Aorta (tissue), 5 donors: ENCODE measurements around the gene COL4A6. TPM values are rescaled to one million over a fixed set of nuclear protein-coding genes. Genes with fewer than 3 reads are reported as not detected.

Experiments used
- ATAC-seq: fragments of 200-7000 bp; cut with Tn5 transposase; one replicate; pipeline ENCODE4 v1.9.1; 2022; ENCODE audit warnings: moderate library complexity; ENCODE audit not compliant: low FRiP score
- DNase-seq, 2 donors: peaks; one replicate each; pipeline ENCODE4 v3.0.0-alpha.2; 2020
- H3K27ac ChIP-seq, 2 donors: one replicate each; pipeline ENCODE4 v1.5.1; 2013; ENCODE audit warnings: low read length in 2 of 2, mild to moderate bottlenecking in 2 of 2, moderate library complexity in 2 of 2, control low read depth in 1 of 2, inconsistent platforms in 1 of 2, low read depth in 1 of 2
- H3K27me3 ChIP-seq, 2 donors: one replicate each; pipeline ENCODE4 v1.6.1; 2013; ENCODE audit warnings: control low read depth in 1 of 2, low read length in 1 of 2, mild to moderate bottlenecking in 1 of 2, moderate library complexity in 1 of 2; ENCODE audit not compliant: insufficient read depth in 2 of 2, control insufficient read depth in 1 of 2
- H3K36me3 ChIP-seq, 2 donors: one replicate each; pipeline ENCODE4 v1.6.1; 2013; ENCODE audit warnings: control low read depth in 1 of 2, low read length in 1 of 2, mild to moderate bottlenecking in 1 of 2; ENCODE audit not compliant: insufficient read depth in 2 of 2, control insufficient read depth in 1 of 2
- H3K4me1 ChIP-seq, 2 donors: one replicate each; pipeline ENCODE4 v1.6.1; 2013; ENCODE audit warnings: low read length in 2 of 2, control low read depth in 1 of 2, mild to moderate bottlenecking in 1 of 2, moderate library complexity in 1 of 2; ENCODE audit not compliant: insufficient read depth in 2 of 2, control insufficient read depth in 1 of 2
- H3K4me3 ChIP-seq, 2 donors: one replicate each; pipeline ENCODE4 v1.5.1; 2013; ENCODE audit warnings: low read length in 2 of 2, control low read depth in 1 of 2, mild to moderate bottlenecking in 1 of 2
- H3K9me3 ChIP-seq: one replicate; pipeline ENCODE4 v1.6.1; 2013; ENCODE audit warnings: mild to moderate bottlenecking, low read length; ENCODE audit not compliant: control insufficient read depth
- WGBS, 2 donors: extraction: QIAGEN DNeasy Blood & Tissue Kit; methylation state at CpG; one replicate each; pipeline ENCODE4 v1.1.7; 2013; 5-methylcytosine and 5-hydroxymethylcytosine counted together
- intact Hi-C, 2 donors: fragments of 100-400 bp; cut with DNase I; formaldehyde crosslinking; loops; one replicate each; pipeline versions ENCODE4 v1.14.2 to v1.15.0; 2022
- polyA plus RNA-seq, 2 donors: library from polyadenylated mRNA; stranded (reverse); fragments of 200-250 nt; gene quantifications; one replicate each; pipeline ENCODE4 v1.2.3, GENCODE V29; 2013
- total RNA-seq, 2 donors: library from RNA; stranded (reverse); fragmentation: NEBNext Ultra II Directional; extraction: Animal tissue kit (Norgen Biotek cat#: 25700); gene quantifications; one replicate each; pipeline ENCODE4 v1.2.1, GENCODE V29; 2021
- donor health status: healthy with polysubstance abuse.
- donor health status: Bipolar disorder and iron deficiency.
- donor health status: DM: no; HTN: no; CAD: no.
- donor health status: DM: no; HTN: no; CAD: no.
- donor health status: DM: yes; HTN: yes; CAD: no.

COL4A6 gene
- total and polyA plus RNA-seq, 4 donors = 0.75 to 7.2 (median 1.8) TPM

DNA sequence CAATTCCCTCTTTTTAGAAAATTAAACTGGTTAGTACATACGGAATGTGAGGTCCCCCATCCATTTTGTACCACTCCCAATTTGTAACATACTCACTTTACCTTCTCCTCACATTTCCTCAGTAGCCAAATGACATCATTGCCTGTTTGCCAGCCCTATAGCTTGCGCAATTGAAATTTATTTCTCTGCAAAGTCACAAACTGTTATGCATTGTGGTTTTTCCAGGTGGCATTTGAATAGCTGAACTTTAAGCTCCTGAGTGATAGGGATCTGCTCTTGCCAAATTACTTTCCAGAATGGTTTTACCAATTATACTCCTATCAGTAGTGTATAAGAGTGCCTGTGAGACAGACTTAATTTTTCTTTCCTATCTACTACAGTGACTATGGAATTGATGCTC, 9.1 kb upstream of the COL4A6 start:
- H3K4me1 ChIP-seq = no peaks in the 10 kb centered on the region
- no peak for DNase-seq
- intact Hi-C loops = no loop called here
- H3K4me3 ChIP-seq = no peak overlapping the region
- H3K36me3 ChIP-seq = no peaks in the 10 kb centered on the region
- WGBS, 2 donors = 58 to 88% methylated on average over 2 of the region's 2 CpGs
- ATAC-seq = no peak
- H3K9me3 ChIP-seq = no peaks in the 10 kb centered on the region
- H3K27ac ChIP-seq = no peak overlapping the region
- no peaks in the 10 kb centered on the region for H3K27me3 ChIP-seq

DNA sequence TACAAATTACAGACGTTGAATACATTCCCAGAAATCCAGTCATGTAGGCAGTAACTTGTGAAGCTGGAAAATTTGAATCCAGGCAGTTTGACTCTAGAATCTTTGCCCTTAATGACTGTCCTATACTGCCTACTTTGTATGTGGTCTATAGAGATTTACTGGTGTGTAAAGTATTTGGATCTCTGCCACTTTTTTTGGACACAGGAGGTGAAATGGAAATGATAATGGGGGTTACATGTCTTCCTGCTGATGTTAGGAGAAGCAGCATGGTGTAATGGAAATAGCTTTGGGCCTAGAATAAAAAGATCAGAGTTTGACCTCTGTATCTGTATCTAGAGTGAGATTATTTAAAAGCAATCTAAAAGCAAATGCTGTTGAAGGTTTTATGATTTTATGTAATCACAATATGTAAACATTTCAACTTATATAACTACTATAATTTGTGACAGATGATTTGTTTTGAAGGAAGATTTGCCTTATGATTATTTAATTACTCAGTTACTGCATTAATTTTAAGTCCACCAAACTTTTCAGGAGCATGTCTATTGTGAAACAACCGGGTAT, 4.8 kb upstream of the COL4A6 start:
- intact Hi-C loops = no loop called here
- Histone ChIP-seq H3K27me3 (no peaks in the 10 kb centered on the region), H3K36me3 (no peaks in the 10 kb centered on the region), H3K9me3 (no peaks in the 10 kb centered on the region), H3K4me1 (no peaks in the 10 kb centered on the region), H3K27ac (no peak overlapping the region), H3K4me3 (no peak overlapping the region)
- ATAC-seq = no peak
- DNase-seq = no peak
- WGBS, 2 donors = 32 to 34% methylated on average over 2 of the region's 2 CpGs

DNA sequence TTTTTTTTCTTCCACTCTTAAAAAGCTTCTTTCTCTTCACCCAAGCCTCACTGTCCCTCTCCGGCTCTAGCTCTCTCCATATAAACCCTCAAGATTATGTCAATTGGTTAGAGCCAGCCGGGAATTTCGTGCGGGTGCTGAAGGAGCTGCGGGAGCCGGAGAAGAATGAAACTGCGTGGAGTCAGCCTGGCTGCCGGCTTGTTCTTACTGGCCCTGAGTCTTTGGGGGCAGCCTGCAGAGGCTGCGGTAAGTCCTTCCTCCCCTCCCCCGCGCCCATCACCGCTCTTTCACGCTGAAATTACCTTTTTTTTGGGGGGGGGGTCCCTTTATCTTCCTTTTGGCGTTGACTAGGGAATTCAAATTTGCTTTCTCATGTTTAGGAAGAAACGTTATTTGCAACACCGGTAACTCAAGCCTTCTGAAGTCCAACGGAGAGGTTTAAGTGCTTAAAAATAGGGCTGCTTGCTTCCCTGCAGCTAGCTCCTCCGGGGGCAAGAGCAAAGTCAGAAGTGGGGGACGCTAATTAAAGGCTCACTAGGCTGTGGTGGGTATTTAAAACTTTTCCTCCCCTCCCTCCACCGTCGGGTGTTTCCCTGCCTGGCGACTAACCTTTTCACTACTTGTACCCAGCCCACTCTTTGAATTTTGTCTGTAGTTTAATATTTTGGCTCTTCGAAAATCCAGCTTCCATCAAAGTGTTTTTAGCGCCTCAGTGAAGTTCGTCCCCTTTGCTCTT, 1.9 kb upstream of the COL4A6 start:
- ATAC-seq = peak; percentile 34
- no peaks in the 10 kb centered on the region for H3K4me1 ChIP-seq
- peak; percentile 51 to 76 for DNase-seq
- no peaks in the 10 kb centered on the region for H3K36me3 ChIP-seq
- intact Hi-C loops = no loop called here
- peak overlapping the region; percentile 67 to 88 for H3K4me3 ChIP-seq
- H3K27ac ChIP-seq = peak overlapping the region in 1 of 2 donors; percentile 48
- H3K9me3 ChIP-seq = no peaks in the 10 kb centered on the region
- H3K27me3 ChIP-seq = no peaks in the 10 kb centered on the region
- 2 to 16% methylated on average over 25 of the region's 25 CpGs for WGBS, 2 donors

DNA sequence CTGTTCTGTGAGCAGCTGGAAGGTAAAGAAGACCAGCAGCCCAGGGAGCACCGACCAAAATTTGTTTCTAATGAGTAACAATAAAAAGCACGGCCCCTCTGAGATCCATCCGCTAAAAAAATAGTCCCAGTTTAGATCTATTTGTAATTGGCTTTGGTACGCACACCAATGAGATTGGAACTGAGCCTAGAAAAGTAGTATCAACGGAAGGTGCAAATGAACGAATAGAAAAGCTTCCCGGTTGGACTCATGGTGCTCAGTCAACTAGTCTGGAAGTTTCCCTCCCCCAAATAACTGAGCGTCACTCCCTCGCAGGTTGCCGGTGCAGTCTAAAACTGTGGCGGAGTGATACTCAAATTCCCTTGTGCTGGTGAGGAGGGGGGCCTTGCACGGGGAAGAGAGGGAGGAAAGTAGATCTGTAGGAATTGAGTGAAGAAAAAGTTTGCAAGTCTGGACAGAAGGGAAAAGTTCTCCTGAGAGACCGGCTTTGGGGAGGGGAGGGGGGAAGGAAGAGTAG, 1.3 kb upstream of the COL4A6 start, which contains the start of gene COL4A5:
COL4A5 (plus strand) TSS at position 413 of the 517 bp plus-strand sequence. CDS start 288 bp downstream, outside the sequence.
- Histone ChIP-seq H3K4me1 (no peaks in the 10 kb centered on the region), H3K4me3 (peak within 1 kb of the TSS; percentile 67 to 88), H3K27ac (peak within 1 kb of the TSS in 1 of 2 donors; percentile 48), H3K9me3 (no peaks in the 10 kb centered on the region), H3K36me3 (no peaks in the 10 kb centered on the region), H3K27me3 (no peaks in the 10 kb centered on the region)
- intact Hi-C loops = no loop called here
- DNase-seq (peak; percentile 52 to 71), ATAC-seq (peak; percentile 77)
- WGBS, 2 donors = 0 to 19% methylated on average over 13 of the region's 13 CpGs

DNA sequence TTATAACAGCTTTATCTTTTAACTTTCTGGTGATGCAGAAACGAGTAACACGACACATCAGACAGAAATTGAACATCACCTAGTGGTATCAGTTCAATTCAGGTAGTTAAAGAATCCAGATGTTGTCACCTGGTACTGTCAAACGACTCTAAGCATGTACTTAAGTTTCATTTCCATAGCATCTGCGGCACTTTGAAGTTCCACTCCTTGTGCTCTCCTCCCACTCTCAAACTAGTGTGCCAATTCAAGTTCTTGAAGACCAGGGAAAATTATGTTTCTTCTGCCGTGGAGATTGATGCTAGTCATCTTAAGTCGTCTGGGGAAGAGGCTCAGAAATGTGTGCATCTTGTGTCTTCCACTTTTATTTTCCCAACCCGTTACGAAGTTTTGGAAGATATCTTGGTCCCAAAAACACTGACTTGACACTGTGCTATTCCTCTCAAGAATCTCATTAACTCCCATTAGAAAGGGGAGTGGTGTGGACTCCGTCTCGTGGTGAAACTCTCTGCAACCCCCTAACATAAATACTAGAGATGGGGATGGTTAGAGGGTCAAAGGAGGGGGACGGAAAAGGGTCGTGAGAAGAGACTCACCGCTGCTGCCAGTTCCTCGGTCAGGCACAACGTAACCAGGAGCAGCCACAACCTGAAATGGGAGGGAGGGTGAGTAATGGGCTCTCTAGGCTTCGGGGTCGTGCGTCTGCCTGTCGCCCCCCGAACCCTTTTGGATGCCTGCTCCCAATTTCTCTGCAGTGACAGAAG, 693 bp downstream of the COL4A6 start:
- no peaks in the 10 kb centered on the region for H3K9me3 ChIP-seq
- H3K4me3 ChIP-seq = peak overlapping the region in 1 of 2 donors; percentile 5
- no peaks in the 10 kb centered on the region for H3K4me1 ChIP-seq
- intact Hi-C loops = no loop called here
- no peaks in the 10 kb centered on the region for H3K36me3 ChIP-seq
- ATAC-seq (no peak), DNase-seq (no peak)
- no peaks in the 10 kb centered on the region for H3K27me3 ChIP-seq
- WGBS, 2 donors = 6 to 18% methylated on average over 20 of the region's 20 CpGs
- H3K27ac ChIP-seq = no peak overlapping the region

DNA sequence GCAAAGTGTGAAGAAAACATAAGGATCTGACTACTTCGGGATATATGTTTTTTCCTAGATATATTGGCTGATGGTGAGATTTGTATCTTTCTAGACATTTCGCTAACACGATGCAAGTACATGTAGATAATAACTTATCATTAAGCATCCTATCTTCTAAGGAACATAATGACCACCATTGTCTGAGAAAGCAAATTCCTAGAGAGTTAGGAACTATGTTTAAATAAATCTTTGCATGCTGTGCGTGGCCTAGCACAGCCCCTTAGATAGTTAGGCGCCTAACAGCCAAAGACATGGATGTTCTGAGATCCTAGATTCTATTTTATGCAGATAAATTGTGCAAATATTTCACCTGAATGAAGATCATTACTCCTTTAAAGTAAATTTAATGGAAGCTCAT, 3.0 kb downstream of the COL4A6 start:
- Histone ChIP-seq H3K9me3 (no peaks in the 10 kb centered on the region), H3K4me3 (no peak overlapping the region), H3K36me3 (no peaks in the 10 kb centered on the region), H3K27ac (no peak overlapping the region), H3K27me3 (no peaks in the 10 kb centered on the region), H3K4me1 (no peaks in the 10 kb centered on the region)
- DNase-seq (no peak), ATAC-seq (no peak)
- intact Hi-C loops = no loop called here
- 69 to 88% methylated on average over 5 of the region's 5 CpGs for WGBS, 2 donors

DNA sequence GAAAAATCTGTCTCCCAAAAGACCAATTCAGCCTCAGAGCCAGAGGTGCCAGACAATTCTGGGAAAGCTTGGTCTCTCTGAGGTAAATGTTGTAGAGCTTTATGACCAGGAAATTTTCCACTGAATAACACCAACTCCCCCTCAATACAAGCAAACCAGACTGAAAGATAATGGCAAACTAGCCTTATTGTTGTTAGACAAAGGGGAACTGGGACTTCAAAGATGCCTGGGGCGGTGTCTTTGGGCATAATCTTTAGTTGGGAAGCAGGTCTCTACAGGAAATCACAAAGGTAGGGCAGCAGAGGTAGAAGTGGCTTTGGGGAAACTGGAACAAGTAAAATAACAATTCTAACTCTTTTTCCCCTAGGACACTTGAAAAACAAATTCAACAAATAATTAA, 12.0 kb downstream of the COL4A6 start:
- Histone ChIP-seq H3K4me3 (no peak overlapping the region), H3K4me1 (no peaks in the 10 kb centered on the region), H3K36me3 (no peaks in the 10 kb centered on the region), H3K27me3 (no peaks in the 10 kb centered on the region), H3K9me3 (no peaks in the 10 kb centered on the region), H3K27ac (no peak overlapping the region)
- intact Hi-C loops = no loop called here
- ATAC-seq (no peak), DNase-seq (no peak)
- 38 to 79% methylated on average over 1 of the region's 1 CpG for whole genome bisulfite sequencing, 2 donors

DNA sequence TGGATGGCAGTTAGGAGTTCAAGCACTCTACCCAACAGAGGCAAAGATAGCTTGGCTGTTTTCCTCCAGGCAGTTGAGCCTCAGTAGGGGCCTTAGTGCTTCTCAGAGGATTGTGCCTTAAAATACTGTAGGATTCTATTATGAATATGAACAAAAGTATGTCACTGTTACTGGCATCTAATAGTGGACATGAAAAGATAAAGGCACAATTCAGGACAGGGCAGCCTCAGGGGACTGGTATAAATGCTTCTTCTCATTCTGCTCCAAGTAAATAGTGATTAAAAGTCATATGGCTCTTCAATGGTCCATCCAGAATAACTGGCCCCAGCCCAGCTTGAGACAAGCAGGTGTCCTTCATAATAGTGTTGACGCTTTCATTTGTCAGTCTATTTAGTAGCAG, 17.7 kb downstream of the COL4A6 start:
- no peaks in the 10 kb centered on the region for H3K4me1 ChIP-seq
- no peak for ATAC-seq
- no peak overlapping the region for H3K27ac ChIP-seq
- intact Hi-C loops = no loop called here
- H3K27me3 ChIP-seq = no peaks in the 10 kb centered on the region
- no peaks in the 10 kb centered on the region for H3K36me3 ChIP-seq
- WGBS, 2 donors = 75 to 98% methylated on average over 1 of the region's 1 CpG
- DNase-seq = no peak
- H3K4me3 ChIP-seq = no peak overlapping the region
- H3K9me3 ChIP-seq = no peaks in the 10 kb centered on the region
